Natural killer cell (primary cell): ENCODE data around the gene SLC16A1. TPM values are rescaled to one million over a fixed set of nuclear protein-coding genes. Genes with fewer than 3 reads are reported as not detected.
A peak's percentile ranks its signal among the peaks of the same experiment; 100 is the strongest.

Source experiments
- ATAC-seq, 3 donors: fragments of 150-1000 bp in 2 of 3; fragments of 200-7000 bp in 1 of 3; cut with Tn5 transposase; 1 replicate in 1 of 3; 2 replicates in 2 of 3; pipeline ENCODE4 v1.10.0; 2021; ENCODE audit warnings: mild to moderate bottlenecking in 2 of 3, moderate library complexity in 2 of 3
- DNase-seq, 2 donors: peaks; one replicate each; pipeline versions ENCODE4 v3.0.0 to v3.0.0-alpha.2; 2013 to 2021; ENCODE audit warnings: mixed read lengths in 1 of 2
- H3K27ac ChIP-seq: one replicate; pipeline ENCODE4 v1.5.1; 2013; ENCODE audit warnings: mild to moderate bottlenecking, low read length
- H3K27me3 ChIP-seq: one replicate; pipeline ENCODE4 v1.6.1; 2013; ENCODE audit warnings: low read length; ENCODE audit not compliant: control insufficient read depth, insufficient read depth
- H3K36me3 ChIP-seq: one replicate; pipeline ENCODE4 v1.6.1; 2013; ENCODE audit warnings: low read length; ENCODE audit not compliant: control insufficient read depth, insufficient read depth
- H3K4me1 ChIP-seq: one replicate; pipeline ENCODE4 v1.6.1; 2013; ENCODE audit warnings: low read length; ENCODE audit not compliant: control insufficient read depth, insufficient read depth
- H3K4me3 ChIP-seq: one replicate; pipeline ENCODE4 v1.5.1; 2013; ENCODE audit warnings: low read length
- H3K9me3 ChIP-seq: one replicate; pipeline ENCODE4 v1.6.1; 2013; ENCODE audit warnings: low read length; ENCODE audit not compliant: control insufficient read depth, insufficient read depth
- H3K27ac Mint-ChIP-seq, 2 donors: one replicate each; pipeline ENCODE4 v1.8.0; 2022; ENCODE audit warnings: mild to moderate bottlenecking in 2 of 2, mixed read lengths in 2 of 2, moderate library complexity in 1 of 2
- H3K27me3 Mint-ChIP-seq, 2 donors: one replicate each; pipeline ENCODE4 v1.8.0; 2022; ENCODE audit warnings: low read depth in 2 of 2, mixed read lengths in 2 of 2
- H3K36me3 Mint-ChIP-seq: one replicate; pipeline ENCODE4 v1.8.0; 2022; ENCODE audit warnings: mixed read lengths
- H3K4me1 Mint-ChIP-seq, 2 donors: one replicate each; pipeline ENCODE4 v1.8.0; 2022; ENCODE audit warnings: mixed read lengths in 2 of 2
- H3K4me3 Mint-ChIP-seq: one replicate; pipeline ENCODE4 v1.8.0; 2022; ENCODE audit warnings: mild to moderate bottlenecking, moderate library complexity, mixed read lengths
- H3K9me3 Mint-ChIP-seq, 2 donors: one replicate each; pipeline ENCODE4 v1.8.0; 2022; ENCODE audit warnings: mixed read lengths in 2 of 2
- CTCF ChIP-seq: fragments of 200-600 bp; IDR thresholded peaks from one replicate; pipeline ENCODE4 v1.8.0; 2022; ENCODE audit warnings: antibody characterized with exemption
- WGBS: methylation state at CpG from one replicate; pipeline ENCODE4 v1.1.7; 2013; ENCODE audit warnings: missing lambda C conversion rate; ENCODE audit not compliant: insufficient coverage; 5-methylcytosine and 5-hydroxymethylcytosine counted together
- intact Hi-C: fragments of 100-400 bp; cut with micrococcal nuclease; formaldehyde crosslinking; loops from one replicate; pipeline ENCODE4 v1.14.2; 2022
- total RNA-seq, 4 donors: library from RNA; stranded (reverse); fragments of 120-200 nt in 1 of 4; gene quantifications; one replicate each; pipeline versions ENCODE4 v1.2.3 to v1.2.4, GENCODE V29; 2013 to 2022

Gene SLC16A1, protein sequence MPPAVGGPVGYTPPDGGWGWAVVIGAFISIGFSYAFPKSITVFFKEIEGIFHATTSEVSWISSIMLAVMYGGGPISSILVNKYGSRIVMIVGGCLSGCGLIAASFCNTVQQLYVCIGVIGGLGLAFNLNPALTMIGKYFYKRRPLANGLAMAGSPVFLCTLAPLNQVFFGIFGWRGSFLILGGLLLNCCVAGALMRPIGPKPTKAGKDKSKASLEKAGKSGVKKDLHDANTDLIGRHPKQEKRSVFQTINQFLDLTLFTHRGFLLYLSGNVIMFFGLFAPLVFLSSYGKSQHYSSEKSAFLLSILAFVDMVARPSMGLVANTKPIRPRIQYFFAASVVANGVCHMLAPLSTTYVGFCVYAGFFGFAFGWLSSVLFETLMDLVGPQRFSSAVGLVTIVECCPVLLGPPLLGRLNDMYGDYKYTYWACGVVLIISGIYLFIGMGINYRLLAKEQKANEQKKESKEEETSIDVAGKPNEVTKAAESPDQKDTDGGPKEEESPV
- total RNA-seq, result 10 to 100 TPM in 2 of 3 donors, 1 to 10 TPM in 1; 8.7 to 18.5 (median 14.0) TPM
- 10.4 TPM for total RNA-seq (2013)

DNA sequence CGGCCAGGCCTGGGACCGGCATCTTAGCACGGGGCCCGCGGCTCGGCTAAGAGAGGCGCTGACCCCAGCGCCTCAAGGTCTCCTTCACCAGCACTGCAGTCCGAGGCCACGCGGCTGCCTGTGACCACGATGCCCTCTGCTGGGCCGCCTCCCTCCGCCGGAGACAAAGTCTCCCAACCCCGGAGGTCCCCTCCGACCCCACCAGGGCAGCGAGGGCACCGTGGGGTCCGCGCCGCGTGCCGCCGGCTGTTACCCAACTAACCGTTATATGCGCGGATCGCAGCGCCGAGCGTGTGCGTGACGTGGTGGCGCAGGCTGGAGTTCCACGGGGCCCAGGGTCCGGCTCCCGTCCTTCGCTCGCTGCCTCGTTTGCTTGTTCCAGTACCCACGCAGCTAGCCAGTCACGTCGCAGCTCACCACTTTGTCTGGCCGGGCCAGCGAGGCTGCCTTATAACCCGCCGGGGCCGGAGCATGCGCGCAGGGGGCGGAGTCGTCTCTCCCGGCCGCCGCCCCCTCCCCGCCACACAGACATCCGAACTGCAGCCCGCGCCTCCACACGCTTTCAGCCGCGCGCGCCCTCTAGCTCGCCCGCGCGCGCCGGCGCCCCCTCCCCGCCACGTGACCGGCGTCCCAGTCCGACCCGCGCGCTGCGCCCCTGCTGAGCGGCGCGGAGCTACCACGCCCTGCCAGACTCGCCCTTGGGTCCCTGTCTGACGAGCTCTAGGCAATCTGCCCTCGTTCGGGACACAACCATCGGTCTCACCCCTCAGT is at the start of gene SLC16A1:
TSS of gene SLC16A1 (minus strand) at position 424 of the 771 bp plus-strand sequence. CDS start 26,888 bp downstream, outside the sequence.
- H3K27ac ChIP-seq, result peak within 1 kb of the TSS; percentile 87
- DNase-seq (peak; percentile 75 to 92), ATAC-seq (peak; percentile 81 to 92 (median 85))
- intact Hi-C loops, result loop anchor here (5.0 to 10.0 kb wide), 3 partner anchors 74 to 241 kb away; partner anchors contain the start of genes LRIG2 and PPM1J
- no peaks in the 10 kb centered on the region for H3K9me3 Mint-ChIP-seq
- H3K4me1 ChIP-seq, result peaks cover 25% of the 10 kb centered on the region
- H3K9me3 ChIP-seq, result no peaks in the 10 kb centered on the region
- TF ChIP-seq CTCF, result no peak
- H3K27me3 ChIP-seq, result no peaks in the 10 kb centered on the region
- H3K4me3 Mint-ChIP-seq, result peak within 1 kb of the TSS; percentile 97
- under 1% methylated on average over 90 of the region's 90 CpGs for WGBS
- H3K27ac Mint-ChIP-seq, result peak within 1 kb of the TSS; percentile 3 to 97
- H3K36me3 ChIP-seq, result peaks cover 2% of the 10 kb centered on the region
- no peaks in the 10 kb centered on the region for H3K36me3 Mint-ChIP-seq
- peaks cover 4 to 6% of the 10 kb centered on the region in 2 donors for H3K27me3 Mint-ChIP-seq
- peak within 1 kb of the TSS; percentile 97 for H3K4me3 ChIP-seq
- H3K4me1 Mint-ChIP-seq, result peaks cover 31 to 38% of the 10 kb centered on the region in 2 donors

DNA sequence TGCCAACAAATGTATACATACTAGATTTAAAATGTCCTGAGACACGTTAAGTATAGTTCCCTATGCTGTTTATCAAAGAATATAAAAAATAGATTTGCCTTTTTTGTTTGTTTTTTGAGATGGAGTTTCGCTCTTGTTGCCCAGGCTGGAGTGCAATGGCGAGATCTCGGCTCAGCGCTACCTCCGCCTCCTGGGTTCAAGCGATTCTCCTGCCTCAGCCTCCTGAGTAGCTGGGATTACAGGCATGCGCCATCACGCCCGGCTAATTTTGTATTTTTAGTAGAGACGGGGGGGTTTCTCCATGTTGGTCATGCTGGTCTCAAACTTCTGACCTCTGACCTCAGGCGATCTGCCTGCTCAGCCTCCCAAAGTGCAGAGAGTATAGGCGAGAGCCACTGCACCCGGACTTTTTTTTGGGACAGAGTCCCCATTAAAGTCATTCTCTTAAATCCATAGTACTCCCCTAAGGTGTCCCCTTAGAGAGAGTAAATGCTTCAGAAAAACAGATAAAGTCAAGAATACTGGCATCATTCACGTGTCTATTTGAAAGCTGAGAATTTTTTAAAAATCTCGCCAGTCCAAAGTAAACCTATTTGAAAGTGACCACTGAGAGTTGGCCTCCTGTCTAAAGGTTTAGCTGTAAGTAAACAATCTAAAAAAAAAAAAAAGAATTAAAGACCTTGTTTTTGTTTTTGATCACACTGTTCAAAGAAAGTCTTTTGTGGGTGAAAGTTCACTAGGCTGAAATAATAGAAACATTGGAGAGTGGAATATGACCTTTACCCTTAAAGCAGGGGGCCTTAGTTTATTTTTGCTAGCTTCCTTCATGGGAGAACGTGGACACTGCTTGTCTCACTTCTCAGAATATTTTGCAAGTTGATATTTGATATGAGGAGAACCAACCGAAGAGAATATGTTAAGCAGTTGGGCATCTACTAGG is 48.0 kb upstream of the SLC16A1 start:
- WGBS, result 97% methylated on average over 17 of the region's 18 CpGs
- Histone ChIP-seq H3K4me3 (no peak overlapping the region), H3K27me3 (no peaks in the 10 kb centered on the region), H3K4me1 (no peaks in the 10 kb centered on the region), H3K9me3 (no peaks in the 10 kb centered on the region), H3K36me3 (no peaks in the 10 kb centered on the region), H3K27ac (no peak overlapping the region)
- DNase-seq (no peak), ATAC-seq (no peak)
- intact Hi-C loops, result no loop called here
- no peak overlapping the region for H3K27ac Mint-ChIP-seq
- H3K9me3 Mint-ChIP-seq, result no peaks in the 10 kb centered on the region
- no peaks in the 10 kb centered on the region for H3K36me3 Mint-ChIP-seq
- TF ChIP-seq CTCF, result no peak
- no peak overlapping the region for H3K4me3 Mint-ChIP-seq
- H3K27me3 Mint-ChIP-seq, result no peaks in the 10 kb centered on the region
- no peaks in the 10 kb centered on the region for H3K4me1 Mint-ChIP-seq

- ATAC-seq, result no peak
- H3K27ac Mint-ChIP-seq, result no peak overlapping the region
These were observed 46.3 kb upstream of the SLC16A1 start for GRCh38 chr1:113002297-113002696.

More at GRCh38 chr1:113002297-113002696, 46.3 kb upstream of the SLC16A1 start:
- no peaks in the 10 kb centered on the region for H3K27me3 Mint-ChIP-seq
- no peak overlapping the region for H3K27ac ChIP-seq
- 96% methylated on average over 3 of the region's 4 CpGs for WGBS
- no peaks in the 10 kb centered on the region for H3K4me1 ChIP-seq
- no peaks in the 10 kb centered on the region for H3K9me3 Mint-ChIP-seq
- no peak for TF ChIP-seq CTCF
- no peaks in the 10 kb centered on the region for H3K4me1 Mint-ChIP-seq
- H3K27me3 ChIP-seq, result no peaks in the 10 kb centered on the region
- H3K36me3 Mint-ChIP-seq, result no peaks in the 10 kb centered on the region
- H3K36me3 ChIP-seq, result no peaks in the 10 kb centered on the region
- intact Hi-C loops, result no loop called here
- H3K4me3 ChIP-seq, result no peak overlapping the region
- H3K9me3 ChIP-seq, result no peaks in the 10 kb centered on the region
- DNase-seq, result no peak
- H3K4me3 Mint-ChIP-seq, result no peak overlapping the region
